Nephron progenitor cell (in vitro differentiated cells): ENCODE data around the gene DSG2.
"Not testable (repeated sequence)": the region's sequence is repeated elsewhere in the genome, so short reads cannot be mapped to it uniquely, and the experiment has no call there.

ENCODE experiments used
- DNase-seq: peaks from one replicate; pipeline ENCODE4 v3.0.0; 2021
- H3K27ac Mint-ChIP-seq: 2 replicates; pipeline ENCODE4 v1.8.0; 2021; ENCODE audit warnings: mild to moderate bottlenecking, moderate library complexity, mixed read lengths
- H3K27me3 Mint-ChIP-seq: 2 replicates; pipeline ENCODE4 v1.8.0; 2021; ENCODE audit warnings: mild to moderate bottlenecking, low read depth, mixed read lengths; ENCODE audit not compliant: poor library complexity
- H3K36me3 Mint-ChIP-seq: 2 replicates; pipeline ENCODE4 v1.8.0; 2021; ENCODE audit warnings: low read depth, mixed read lengths
- H3K4me1 Mint-ChIP-seq: 2 replicates; pipeline ENCODE4 v1.8.0; 2021; ENCODE audit warnings: mixed read lengths
- H3K4me3 Mint-ChIP-seq: 2 replicates; pipeline ENCODE4 v1.8.0; 2021; ENCODE audit warnings: mild to moderate bottlenecking, moderate library complexity, mixed read lengths
- H3K9me3 Mint-ChIP-seq: 2 replicates; pipeline ENCODE4 v1.8.0; 2021; ENCODE audit warnings: mild to moderate bottlenecking, moderate library complexity, mixed read lengths
- CTCF ChIP-seq: fragments of 200-600 bp; sonication (generic); IDR thresholded peaks from 2 replicates; pipeline ENCODE4 v1.5.0; 2021; ENCODE audit warnings: antibody characterized with exemption

The DSG2 gene

GRCh38 chr18:31490387-31490786 lies 7.6 kb upstream of the DSG2 start:
- DNase-seq, result no peak
- Mint-ChIP-seq H3K27me3 (no peaks in the 10 kb centered on the region), H3K4me1 (peaks cover 38% of the 10 kb centered on the region), H3K9me3 (peaks cover 5% of the 10 kb centered on the region), H3K27ac (no peak overlapping the region), H3K36me3 (no peaks in the 10 kb centered on the region), H3K4me3 (no peak overlapping the region)
- no peak for TF ChIP-seq CTCF

- Mint-ChIP-seq H3K4me3 (no peak overlapping the region), H3K4me1 (peaks cover 34% of the 10 kb centered on the region), H3K9me3 (peaks cover 5% of the 10 kb centered on the region), H3K36me3 (no peaks in the 10 kb centered on the region), H3K27me3 (no peaks in the 10 kb centered on the region), H3K27ac (no peak overlapping the region)
- no peak for DNase-seq
- TF ChIP-seq CTCF, result no peak
Measured at GRCh38 chr18:31490833-31491232, 7.1 kb upstream of the DSG2 start.

- Mint-ChIP-seq H3K36me3 (no peaks in the 10 kb centered on the region), H3K4me3 (no peak overlapping the region), H3K27me3 (peaks cover 1% of the 10 kb centered on the region), H3K27ac (no peak overlapping the region), H3K4me1 (peaks cover 26% of the 10 kb centered on the region), H3K9me3 (peaks cover 5% of the 10 kb centered on the region)
- no peak for TF ChIP-seq CTCF
- DNase-seq, result no peak
Measured at GRCh38 chr18:31491586-31491985, 6.4 kb upstream of the DSG2 start.

- Mint-ChIP-seq H3K9me3 (peaks cover 5% of the 10 kb centered on the region), H3K27ac (no peak overlapping the region), H3K27me3 (peaks cover 5% of the 10 kb centered on the region), H3K36me3 (no peaks in the 10 kb centered on the region), H3K4me3 (no peak overlapping the region), H3K4me1 (peaks cover 15% of the 10 kb centered on the region)
- DNase-seq, result no peak
- no peak for TF ChIP-seq CTCF
Measured at GRCh38 chr18:31492671-31493070, 5.3 kb upstream of the DSG2 start.

- H3K9me3 Mint-ChIP-seq, result peaks cover 5% of the 10 kb centered on the region
- H3K27ac Mint-ChIP-seq, result no peak overlapping the region
- no peak overlapping the region for H3K4me3 Mint-ChIP-seq
- H3K4me1 Mint-ChIP-seq, result peaks cover 10% of the 10 kb centered on the region
- H3K36me3 Mint-ChIP-seq, result no peaks in the 10 kb centered on the region
- no peak for TF ChIP-seq CTCF
- no peak for DNase-seq
- peaks cover 5% of the 10 kb centered on the region for H3K27me3 Mint-ChIP-seq
Measured at GRCh38 chr18:31493171-31493570, 4.8 kb upstream of the DSG2 start.

- Mint-ChIP-seq H3K9me3 (peaks cover 5% of the 10 kb centered on the region), H3K4me1 (peaks cover 8% of the 10 kb centered on the region), H3K27ac (no peak overlapping the region), H3K4me3 (no peak overlapping the region), H3K36me3 (no peaks in the 10 kb centered on the region), H3K27me3 (peaks cover 5% of the 10 kb centered on the region)
- no peak for DNase-seq
- TF ChIP-seq CTCF, result no peak
Measured at GRCh38 chr18:31493941-31494340, 4.0 kb upstream of the DSG2 start.

- H3K4me3 Mint-ChIP-seq, H3K9me3 Mint-ChIP-seq, H3K36me3 Mint-ChIP-seq: not testable (repeated sequence)
Measured at GRCh38 chr18:31494705-31495244, 3.2 kb upstream of the DSG2 start.

More at GRCh38 chr18:31494705-31495244, 3.2 kb upstream of the DSG2 start:
- H3K27ac Mint-ChIP-seq, H3K27me3 Mint-ChIP-seq, DNase-seq: not testable (repeated sequence)
- peaks cover 14% of the 10 kb centered on the region for H3K4me1 Mint-ChIP-seq
